ENCODE results near the gene CHN2.
A peak's percentile ranks its signal among the peaks of the same experiment; 100 is the strongest.

The CHN2 gene

GRCh38 chr7:29379551-29379950 is 185.0 kb downstream of the CHN2 start:
- TF ChIP-seq, protein P1, sequence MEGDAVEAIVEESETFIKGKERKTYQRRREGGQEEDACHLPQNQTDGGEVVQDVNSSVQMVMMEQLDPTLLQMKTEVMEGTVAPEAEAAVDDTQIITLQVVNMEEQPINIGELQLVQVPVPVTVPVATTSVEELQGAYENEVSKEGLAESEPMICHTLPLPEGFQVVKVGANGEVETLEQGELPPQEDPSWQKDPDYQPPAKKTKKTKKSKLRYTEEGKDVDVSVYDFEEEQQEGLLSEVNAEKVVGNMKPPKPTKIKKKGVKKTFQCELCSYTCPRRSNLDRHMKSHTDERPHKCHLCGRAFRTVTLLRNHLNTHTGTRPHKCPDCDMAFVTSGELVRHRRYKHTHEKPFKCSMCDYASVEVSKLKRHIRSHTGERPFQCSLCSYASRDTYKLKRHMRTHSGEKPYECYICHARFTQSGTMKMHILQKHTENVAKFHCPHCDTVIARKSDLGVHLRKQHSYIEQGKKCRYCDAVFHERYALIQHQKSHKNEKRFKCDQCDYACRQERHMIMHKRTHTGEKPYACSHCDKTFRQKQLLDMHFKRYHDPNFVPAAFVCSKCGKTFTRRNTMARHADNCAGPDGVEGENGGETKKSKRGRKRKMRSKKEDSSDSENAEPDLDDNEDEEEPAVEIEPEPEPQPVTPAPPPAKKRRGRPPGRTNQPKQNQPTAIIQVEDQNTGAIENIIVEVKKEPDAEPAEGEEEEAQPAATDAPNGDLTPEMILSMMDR (conservative IDR thresholded peaks at IDR 0.05) = no peak
- H3K27ac ChIP-seq = no peak overlapping the region

DNA sequence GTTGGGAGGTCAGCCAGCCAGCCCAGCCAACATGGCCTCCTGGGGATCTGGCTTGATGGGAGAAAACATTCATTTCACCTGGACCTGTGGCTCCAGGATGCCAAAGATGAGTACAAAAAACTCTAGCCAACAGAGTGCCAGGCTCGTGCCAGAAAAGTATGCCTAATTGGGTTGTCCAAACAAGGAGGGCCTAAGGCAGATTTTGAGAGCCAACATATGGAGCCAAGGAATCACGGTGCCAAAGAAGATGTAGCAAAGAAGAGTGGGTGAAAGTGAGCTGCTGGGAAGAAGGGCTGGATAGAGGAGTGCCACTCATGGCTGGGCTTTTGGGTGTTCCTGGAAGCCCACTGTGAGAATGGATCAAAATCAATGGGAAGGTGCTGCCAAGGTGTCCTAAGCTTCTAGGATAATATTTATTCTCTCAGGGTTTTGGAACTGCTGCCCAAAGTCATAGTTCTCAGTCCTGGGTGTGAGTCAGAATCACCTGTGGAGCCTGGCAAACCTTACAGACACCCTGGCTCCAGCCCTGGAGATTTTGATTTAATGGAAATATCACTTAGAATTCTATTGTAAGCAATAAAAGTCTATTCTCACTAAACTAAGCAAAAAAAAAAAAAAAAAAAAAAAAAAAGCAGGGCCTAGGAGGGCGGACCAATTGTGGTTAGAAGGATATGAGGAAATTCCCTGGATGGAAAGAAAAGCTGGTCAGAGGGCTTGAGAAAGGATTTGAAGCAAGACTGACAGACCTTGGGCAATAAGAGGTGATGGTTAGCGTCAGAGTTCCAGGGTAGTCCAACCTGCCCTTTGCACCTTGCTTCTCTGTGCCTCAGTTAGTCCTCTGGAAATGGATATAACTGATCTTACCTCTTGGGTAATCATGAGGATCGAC is 186.9 kb downstream of the CHN2 start:
- H3K27ac ChIP-seq = no peak overlapping the region
- TF ChIP-seq, protein P1 (conservative IDR thresholded peaks at IDR 0.05) = no peak

GRCh38 chr7:29384277-29384676 is 189.7 kb downstream of the CHN2 start:
- TF ChIP-seq, protein P1 (conservative IDR thresholded peaks at IDR 0.05) = no peak
- no peak overlapping the region for H3K27ac ChIP-seq

GRCh38 chr7:29385214-29385814 is 190.7 kb downstream of the CHN2 start:
- H3K27ac ChIP-seq = no peak overlapping the region
- TF ChIP-seq, protein P1 (conservative IDR thresholded peaks at IDR 0.05) = no peak

DNA sequence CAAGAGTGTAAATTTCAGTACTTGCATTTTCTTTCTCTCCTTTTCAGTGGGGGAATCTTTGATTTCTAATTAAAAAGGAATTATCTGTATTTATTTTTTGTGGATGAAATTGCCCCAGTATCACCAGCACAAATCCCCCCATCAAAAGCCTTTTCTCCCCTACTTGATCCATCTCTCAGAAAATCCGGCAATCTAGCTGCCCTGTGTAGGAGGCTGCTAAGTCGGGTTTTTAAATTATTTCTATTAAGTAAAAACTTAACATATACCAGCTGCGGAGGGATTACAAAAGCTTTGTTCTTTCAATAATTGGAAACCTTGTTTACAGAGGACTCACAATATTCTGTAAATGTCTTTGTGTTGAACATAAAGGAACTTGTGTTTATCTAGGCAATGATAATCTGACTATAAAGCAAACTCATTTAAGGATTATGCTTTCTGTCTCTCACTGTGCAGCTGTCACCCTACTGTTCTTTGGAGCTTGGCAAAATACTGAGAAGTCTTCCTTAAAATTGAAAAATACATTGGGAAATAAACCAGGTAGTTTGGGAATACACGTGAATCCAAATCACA is 191.7 kb downstream of the CHN2 start:
- TF ChIP-seq, protein P1 (conservative IDR thresholded peaks at IDR 0.05) = no peak
- 0 out of 2 replicates have a peak overlapping the region, but pooled peaks have one; percentile 13 for H3K27ac ChIP-seq

GRCh38 chr7:29391262-29391661 is 196.7 kb downstream of the CHN2 start:
- TF ChIP-seq, protein P1 (conservative IDR thresholded peaks at IDR 0.05) = no peak

GRCh38 chr7:29394321-29394720 is 199.7 kb downstream of the CHN2 start:
- H3K27ac ChIP-seq = no peak overlapping the region
- TF ChIP-seq, protein P1 (conservative IDR thresholded peaks at IDR 0.05) = no peak

More at GRCh38 chr7:29391262-29391661, 196.7 kb downstream of the CHN2 start:
- no peak overlapping the region for H3K27ac ChIP-seq

Data from VCaP (cell line).